Measurements from ENCODE around the gene KLHL21. TPM values are rescaled to one million over a fixed set of nuclear protein-coding genes. Genes with fewer than 3 reads are reported as not detected.

Gene KLHL21
- total RNA-seq, 1 experiment from 2014 or later, result 38.0 TPM

DNA sequence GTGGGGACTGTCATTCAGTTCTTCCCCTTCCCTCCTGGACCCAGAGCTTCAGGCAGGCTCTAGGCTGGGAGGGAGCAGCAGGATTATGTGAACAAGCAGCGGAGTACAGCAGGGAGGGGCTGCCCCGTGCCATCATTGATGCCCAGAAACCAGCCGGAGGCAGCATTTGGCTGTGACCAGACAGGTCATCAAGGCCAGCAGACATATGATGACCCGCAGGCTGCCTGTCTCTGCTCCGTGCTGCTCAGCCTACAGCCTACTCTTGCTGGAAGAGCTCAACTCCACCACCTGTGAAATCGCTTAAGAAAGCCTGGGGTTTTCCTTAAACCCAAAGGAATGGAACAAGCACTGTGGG lies 4.9 kb downstream of the KLHL21 start:
- Histone ChIP-seq H3K27me3 (replicated peaks; ENCODE audit: insufficient read depth, low read depth, low read length, poor library complexity) (no peaks in the 10 kb centered on the region), H3K27ac (ENCODE audit: low read depth, low read length, poor library complexity, severe bottlenecking) (no peak overlapping the region), H3K9me3 (ENCODE audit: low read depth, low read length, poor library complexity, severe bottlenecking) (no peaks in the 10 kb centered on the region), H3K36me3 (ENCODE audit: insufficient read depth, low read length, poor library complexity, severe bottlenecking) (peaks cover 56% of the 10 kb centered on the region), H3K4me1 (ENCODE audit: insufficient read depth, low read length, poor library complexity, severe bottlenecking) (no peaks in the 10 kb centered on the region), H3K4me3 (ENCODE audit: low read depth, low read length, poor library complexity, severe bottlenecking) (no peak overlapping the region)
- DNase-seq (ENCODE audit: low spot score), result no peak
- BruUV-seq (replicated peaks), result no TSS peak
- POLR2A ChIA-PET (ENCODE audit: low non-redundant PET), result no interaction called here
- no peak for TF ChIP-seq EZH2 (IDR thresholded peaks at IDR 0.05; ENCODE audit: borderline replicate concordance, low read depth, low read length, poor library complexity, severe bottlenecking)
- TF ChIP-seq, protein P1, sequence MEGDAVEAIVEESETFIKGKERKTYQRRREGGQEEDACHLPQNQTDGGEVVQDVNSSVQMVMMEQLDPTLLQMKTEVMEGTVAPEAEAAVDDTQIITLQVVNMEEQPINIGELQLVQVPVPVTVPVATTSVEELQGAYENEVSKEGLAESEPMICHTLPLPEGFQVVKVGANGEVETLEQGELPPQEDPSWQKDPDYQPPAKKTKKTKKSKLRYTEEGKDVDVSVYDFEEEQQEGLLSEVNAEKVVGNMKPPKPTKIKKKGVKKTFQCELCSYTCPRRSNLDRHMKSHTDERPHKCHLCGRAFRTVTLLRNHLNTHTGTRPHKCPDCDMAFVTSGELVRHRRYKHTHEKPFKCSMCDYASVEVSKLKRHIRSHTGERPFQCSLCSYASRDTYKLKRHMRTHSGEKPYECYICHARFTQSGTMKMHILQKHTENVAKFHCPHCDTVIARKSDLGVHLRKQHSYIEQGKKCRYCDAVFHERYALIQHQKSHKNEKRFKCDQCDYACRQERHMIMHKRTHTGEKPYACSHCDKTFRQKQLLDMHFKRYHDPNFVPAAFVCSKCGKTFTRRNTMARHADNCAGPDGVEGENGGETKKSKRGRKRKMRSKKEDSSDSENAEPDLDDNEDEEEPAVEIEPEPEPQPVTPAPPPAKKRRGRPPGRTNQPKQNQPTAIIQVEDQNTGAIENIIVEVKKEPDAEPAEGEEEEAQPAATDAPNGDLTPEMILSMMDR (conservative IDR thresholded peaks at IDR 0.05; ENCODE audit: low read depth, low read length), result no peak
- CTCF ChIA-PET, result no interaction called here
- intact Hi-C loops (cut with micrococcal nuclease; ENCODE audit: unreplicated experiment), result no loop called here

DNA sequence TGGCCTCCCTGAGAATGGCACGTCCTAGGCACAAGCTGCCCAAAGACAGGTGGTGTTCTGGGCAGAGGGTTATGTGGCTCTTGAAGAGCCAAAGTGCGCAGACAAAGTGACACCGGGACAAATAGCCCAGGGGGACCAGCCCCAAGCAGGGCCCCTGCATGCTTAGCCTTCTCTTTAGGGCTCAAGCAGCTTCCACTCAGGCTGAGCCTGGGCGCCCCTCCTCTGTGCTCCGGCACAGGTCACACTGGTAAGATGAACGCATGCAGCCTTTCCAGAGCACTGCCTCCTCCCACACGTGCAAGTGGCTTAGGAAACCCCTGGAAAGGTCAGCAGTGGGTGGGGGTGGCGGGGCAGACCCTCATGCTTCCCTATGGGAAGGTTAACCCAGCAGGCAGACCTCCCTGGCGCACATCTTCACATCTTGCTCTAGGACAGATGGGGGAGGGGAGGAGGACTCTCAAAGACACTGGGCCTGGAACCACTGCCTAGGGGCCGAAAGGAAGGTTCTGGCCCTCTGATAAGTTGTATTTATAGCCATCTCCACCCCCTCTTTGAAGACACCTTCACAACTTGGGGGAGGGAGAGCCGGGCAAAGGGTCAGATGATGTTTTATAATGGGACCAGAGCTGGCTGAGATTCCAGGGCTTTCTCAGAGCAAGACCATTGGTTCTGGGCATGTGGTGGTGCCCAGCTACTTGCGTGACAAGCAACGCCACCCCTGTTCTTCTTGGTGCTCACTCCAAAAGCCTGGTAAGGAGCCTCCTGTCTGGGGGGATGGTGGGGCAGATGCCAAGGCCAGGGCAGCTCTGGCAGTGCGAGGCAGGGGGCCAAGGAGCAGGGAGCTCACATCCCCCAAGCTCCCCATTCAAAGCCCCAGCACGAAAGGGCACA lies 5.5 kb downstream of the KLHL21 start:
- no peak overlapping the region for H3K27ac ChIP-seq (ENCODE audit: low read depth, low read length, poor library complexity, severe bottlenecking)
- H3K36me3 ChIP-seq (ENCODE audit: insufficient read depth, low read length, poor library complexity, severe bottlenecking), result peaks cover 57% of the 10 kb centered on the region
- no peaks in the 10 kb centered on the region for H3K27me3 ChIP-seq (replicated peaks; ENCODE audit: insufficient read depth, low read depth, low read length, poor library complexity)
- intact Hi-C loops (cut with micrococcal nuclease; ENCODE audit: unreplicated experiment), result no loop called here
- no TSS peak for BruUV-seq (replicated peaks)
- H3K9me3 ChIP-seq (ENCODE audit: low read depth, low read length, poor library complexity, severe bottlenecking), result no peaks in the 10 kb centered on the region
- ChIA-PET POLR2A (ENCODE audit: low non-redundant PET) (no interaction called here), CTCF (no interaction called here)
- H3K4me3 ChIP-seq (ENCODE audit: low read depth, low read length, poor library complexity, severe bottlenecking), result no peak overlapping the region
- TF ChIP-seq, protein P1 (conservative IDR thresholded peaks at IDR 0.05; ENCODE audit: low read depth, low read length), result no peak
- TF ChIP-seq EZH2 (IDR thresholded peaks at IDR 0.05; ENCODE audit: borderline replicate concordance, low read depth, low read length, poor library complexity, severe bottlenecking), result no peak
- H3K4me1 ChIP-seq (ENCODE audit: insufficient read depth, low read length, poor library complexity, severe bottlenecking), result no peaks in the 10 kb centered on the region
- DNase-seq (ENCODE audit: low spot score), result no peak

DNA sequence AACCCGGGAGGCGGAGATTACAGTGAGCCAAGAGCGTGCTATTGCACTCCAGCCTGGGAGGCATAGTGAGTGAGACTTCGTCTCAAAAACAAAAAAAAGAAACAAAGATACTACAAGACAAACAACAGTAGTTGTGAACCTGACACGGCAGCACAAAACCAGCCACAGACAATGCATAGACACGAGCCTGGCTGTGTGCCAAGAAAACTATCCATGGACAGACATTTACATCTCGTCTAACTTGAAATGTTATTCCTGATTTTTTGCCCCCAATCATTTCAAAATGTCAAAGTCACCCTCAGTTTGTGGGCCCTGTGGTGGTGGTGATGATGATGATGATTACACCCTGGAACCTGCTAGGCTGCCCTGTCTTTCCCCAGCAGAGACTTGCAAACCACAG lies 6.3 kb downstream of the KLHL21 start:
- ChIA-PET POLR2A (ENCODE audit: low non-redundant PET) (no interaction called here), CTCF (no interaction called here)
- BruUV-seq (replicated peaks), result no TSS peak
- peaks cover 57% of the 10 kb centered on the region for H3K36me3 ChIP-seq (ENCODE audit: insufficient read depth, low read length, poor library complexity, severe bottlenecking)
- H3K4me3 ChIP-seq (ENCODE audit: low read depth, low read length, poor library complexity, severe bottlenecking), result no peak overlapping the region
- TF ChIP-seq EZH2 (IDR thresholded peaks at IDR 0.05; ENCODE audit: borderline replicate concordance, low read depth, low read length, poor library complexity, severe bottlenecking), result no peak
- TF ChIP-seq, protein P1 (conservative IDR thresholded peaks at IDR 0.05; ENCODE audit: low read depth, low read length), result no peak
- DNase-seq (ENCODE audit: low spot score), result no peak
- H3K27ac ChIP-seq (ENCODE audit: low read depth, low read length, poor library complexity, severe bottlenecking), result no peak overlapping the region
- H3K27me3 ChIP-seq (replicated peaks; ENCODE audit: insufficient read depth, low read depth, low read length, poor library complexity), result no peaks in the 10 kb centered on the region
- no peaks in the 10 kb centered on the region for H3K9me3 ChIP-seq (ENCODE audit: low read depth, low read length, poor library complexity, severe bottlenecking)
- H3K4me1 ChIP-seq (ENCODE audit: insufficient read depth, low read length, poor library complexity, severe bottlenecking), result no peaks in the 10 kb centered on the region
- intact Hi-C loops (cut with micrococcal nuclease; ENCODE audit: unreplicated experiment), result no loop called here

Data from A673 (cell line).